Activated naive CD8-positive, alpha-beta T cell treated with anti-CD3 and anti-CD28 coated beads, Interleukin-2, amount 10 ng/mL, durations not matched to agents 7 days and 5 days (primary cell): ENCODE measurements around the gene FBLN1. TPM values are rescaled to one million over a fixed set of nuclear protein-coding genes. Genes with fewer than 3 reads are reported as not detected.

Experiments used
- ATAC-seq: fragments of 150-1000 bp; cut with Tn5 transposase; one replicate; pipeline ENCODE4 v1.10.0; 2021; ENCODE audit warnings: low read depth, moderate library complexity
- POLR2A ChIA-PET: fragments of 350-600 bp; sonication (Branson Sonifier 250); formaldehyde crosslinking; loops from one replicate; lab custom pipeline; 2021; ENCODE audit warnings: antibody characterized with exemption; lab: Charles Lee
- DNase-seq: peaks from one replicate; pipeline ENCODE4 v3.0.0; 2021
- H3K27ac Mint-ChIP-seq: one replicate; pipeline ENCODE4 v1.8.0; 2022; ENCODE audit warnings: mild to moderate bottlenecking, mixed read lengths
- H3K27me3 Mint-ChIP-seq: one replicate; pipeline ENCODE4 v1.8.0; 2022; ENCODE audit warnings: mild to moderate bottlenecking, moderate library complexity, mixed read lengths
- H3K36me3 Mint-ChIP-seq: one replicate; pipeline ENCODE4 v1.8.0; 2021; ENCODE audit warnings: mild to moderate bottlenecking, mixed read lengths
- H3K4me1 Mint-ChIP-seq: one replicate; pipeline ENCODE4 v1.8.0; 2021; ENCODE audit warnings: mixed read lengths
- H3K4me3 Mint-ChIP-seq: one replicate; pipeline ENCODE4 v1.8.0; 2022; ENCODE audit warnings: mild to moderate bottlenecking, moderate library complexity, mixed read lengths
- H3K9me3 Mint-ChIP-seq: one replicate; pipeline ENCODE4 v1.8.0; 2021; ENCODE audit warnings: mixed read lengths
- total RNA-seq, 2 experiments: library from RNA; stranded (reverse); gene quantifications; one replicate each; pipeline ENCODE4 v1.2.3, GENCODE V29; 2021

The FBLN1 gene
- total RNA-seq, 2 experiments from 2014 or later: not detected

GRCh38 chr22:45631841-45632238 lies 129.2 kb downstream of the FBLN1 start:
- POLR2A ChIA-PET: no interaction called here
- Mint-ChIP-seq H3K27ac (no peak overlapping the region), H3K27me3 (peaks cover 42% of the 10 kb centered on the region), H3K4me3 (no peak overlapping the region), H3K9me3 (no peaks in the 10 kb centered on the region), H3K4me1 (no peaks in the 10 kb centered on the region), H3K36me3 (no peaks in the 10 kb centered on the region)
- ATAC-seq (no peak), DNase-seq (no peak)

- Mint-ChIP-seq H3K27ac (no peak overlapping the region), H3K9me3 (no peaks in the 10 kb centered on the region), H3K36me3 (no peaks in the 10 kb centered on the region), H3K4me1 (no peaks in the 10 kb centered on the region), H3K4me3 (no peak overlapping the region), H3K27me3 (peaks cover 52% of the 10 kb centered on the region)
- ATAC-seq: no peak
- POLR2A ChIA-PET: no interaction called here
- DNase-seq: no peak
Measured at GRCh38 chr22:45632791-45633515, 130.3 kb downstream of the FBLN1 start.

- Mint-ChIP-seq H3K27me3 (peaks cover 63% of the 10 kb centered on the region), H3K27ac (no peak overlapping the region), H3K4me3 (no peak overlapping the region), H3K36me3 (no peaks in the 10 kb centered on the region), H3K9me3 (no peaks in the 10 kb centered on the region), H3K4me1 (peaks cover 16% of the 10 kb centered on the region)
- DNase-seq (no peak), ATAC-seq (no peak)
- POLR2A ChIA-PET: no interaction called here
Measured at GRCh38 chr22:45636683-45637082, 134.0 kb downstream of the FBLN1 start.

GRCh38 chr22:45638197-45638596 lies 135.5 kb downstream of the FBLN1 start:
- H3K27me3 Mint-ChIP-seq: peaks cover 64% of the 10 kb centered on the region
- DNase-seq: no peak
- no peaks in the 10 kb centered on the region for H3K36me3 Mint-ChIP-seq
- POLR2A ChIA-PET: interaction anchor here (0.9 kb wide), 1 partner anchor 20 kb away, joined by 3 read pairs; no protein-coding TSS in a partner anchor
- ATAC-seq: no peak
- no peak overlapping the region for H3K4me3 Mint-ChIP-seq
- peaks cover 23% of the 10 kb centered on the region for H3K4me1 Mint-ChIP-seq
- no peaks in the 10 kb centered on the region for H3K9me3 Mint-ChIP-seq
- no peak overlapping the region for H3K27ac Mint-ChIP-seq

GRCh38 chr22:45638834-45639746 lies 136.4 kb downstream of the FBLN1 start:
- Mint-ChIP-seq H3K27ac (peak overlapping the region; percentile 30), H3K4me3 (peak overlapping the region; percentile 43), H3K27me3 (peaks cover 62% of the 10 kb centered on the region), H3K9me3 (no peaks in the 10 kb centered on the region), H3K36me3 (no peaks in the 10 kb centered on the region), H3K4me1 (peaks cover 24% of the 10 kb centered on the region)
- DNase-seq: no peak
- POLR2A ChIA-PET: no interaction called here
- ATAC-seq: no peak

DNA sequence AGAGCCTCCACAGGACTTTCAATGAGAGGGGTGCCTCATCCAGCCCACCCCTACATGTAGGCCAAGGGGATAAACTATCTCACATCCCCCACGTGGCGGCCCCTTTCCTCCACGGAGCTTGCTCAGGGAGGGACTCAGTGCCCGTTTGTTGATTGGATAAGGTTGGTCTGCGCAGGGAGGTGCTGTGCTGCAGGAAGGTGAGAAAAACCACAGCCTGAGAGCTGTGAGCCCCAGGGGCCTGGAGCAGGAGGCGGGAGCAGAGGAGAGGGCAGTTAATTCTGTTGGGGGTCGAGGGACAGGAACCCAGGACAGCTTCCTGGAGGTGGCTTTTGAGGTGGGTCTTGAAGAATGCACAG lies 137.0 kb downstream of the FBLN1 start:
- DNase-seq (no peak), ATAC-seq (peak; percentile 59)
- Mint-ChIP-seq H3K27me3 (peaks cover 66% of the 10 kb centered on the region), H3K36me3 (no peaks in the 10 kb centered on the region), H3K4me3 (peak overlapping the region; percentile 43), H3K4me1 (peaks cover 24% of the 10 kb centered on the region), H3K27ac (peak overlapping the region; percentile 42), H3K9me3 (no peaks in the 10 kb centered on the region)
- POLR2A ChIA-PET: no interaction called here

- DNase-seq: no peak
- Mint-ChIP-seq H3K27ac (no peak overlapping the region), H3K27me3 (peaks cover 66% of the 10 kb centered on the region), H3K9me3 (no peaks in the 10 kb centered on the region), H3K36me3 (no peaks in the 10 kb centered on the region), H3K4me1 (peaks cover 24% of the 10 kb centered on the region), H3K4me3 (no peak overlapping the region)
- POLR2A ChIA-PET: no interaction called here
- peak; percentile 29 for ATAC-seq
Measured at GRCh38 chr22:45640291-45640940, 137.7 kb downstream of the FBLN1 start.

GRCh38 chr22:45640941-45641621 lies 138.4 kb downstream of the FBLN1 start:
- no peaks in the 10 kb centered on the region for H3K36me3 Mint-ChIP-seq
- H3K9me3 Mint-ChIP-seq: no peaks in the 10 kb centered on the region
- ATAC-seq: no peak
- no peak overlapping the region for H3K4me3 Mint-ChIP-seq
- no peak for DNase-seq
- peaks cover 67% of the 10 kb centered on the region for H3K27me3 Mint-ChIP-seq
- no peak overlapping the region for H3K27ac Mint-ChIP-seq
- POLR2A ChIA-PET: no interaction called here
- peaks cover 28% of the 10 kb centered on the region for H3K4me1 Mint-ChIP-seq

DNA sequence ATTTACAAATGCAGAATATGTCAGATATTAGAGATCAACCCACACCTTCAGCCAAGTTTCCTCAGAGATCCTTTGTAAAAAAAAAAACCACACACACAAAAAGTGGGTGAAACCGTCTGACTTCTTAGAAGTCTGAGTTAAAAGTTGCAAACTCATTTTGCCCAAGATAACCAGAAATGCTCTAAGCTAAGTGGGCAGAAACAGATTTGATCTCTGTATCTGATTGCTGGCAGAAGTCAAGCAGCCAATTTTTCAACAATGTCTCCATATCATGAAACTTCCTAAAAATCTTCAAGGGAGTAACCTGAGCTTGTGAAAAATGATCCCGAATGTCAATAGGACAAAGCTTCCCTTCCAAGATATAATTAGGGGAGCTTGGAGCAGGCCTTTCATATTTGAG lies 140.3 kb downstream of the FBLN1 start:
- no peak for ATAC-seq
- Mint-ChIP-seq H3K36me3 (no peaks in the 10 kb centered on the region), H3K4me3 (no peak overlapping the region), H3K27me3 (peaks cover 55% of the 10 kb centered on the region), H3K9me3 (no peaks in the 10 kb centered on the region), H3K4me1 (peaks cover 30% of the 10 kb centered on the region), H3K27ac (no peak overlapping the region)
- POLR2A ChIA-PET: no interaction called here
- no peak for DNase-seq

GRCh38 chr22:45644714-45645113 lies 142.0 kb downstream of the FBLN1 start:
- Mint-ChIP-seq H3K4me1 (peaks cover 26% of the 10 kb centered on the region), H3K4me3 (no peak overlapping the region), H3K9me3 (no peaks in the 10 kb centered on the region), H3K36me3 (no peaks in the 10 kb centered on the region), H3K27ac (no peak overlapping the region), H3K27me3 (peaks cover 43% of the 10 kb centered on the region)
- ATAC-seq (no peak), DNase-seq (no peak)
- POLR2A ChIA-PET: no interaction called here

GRCh38 chr22:45645150-45645525 lies 142.5 kb downstream of the FBLN1 start:
- POLR2A ChIA-PET: no interaction called here
- Mint-ChIP-seq H3K27ac (no peak overlapping the region), H3K9me3 (no peaks in the 10 kb centered on the region), H3K4me3 (no peak overlapping the region), H3K27me3 (peaks cover 38% of the 10 kb centered on the region), H3K4me1 (peaks cover 21% of the 10 kb centered on the region), H3K36me3 (no peaks in the 10 kb centered on the region)
- ATAC-seq (no peak), DNase-seq (no peak)

DNA sequence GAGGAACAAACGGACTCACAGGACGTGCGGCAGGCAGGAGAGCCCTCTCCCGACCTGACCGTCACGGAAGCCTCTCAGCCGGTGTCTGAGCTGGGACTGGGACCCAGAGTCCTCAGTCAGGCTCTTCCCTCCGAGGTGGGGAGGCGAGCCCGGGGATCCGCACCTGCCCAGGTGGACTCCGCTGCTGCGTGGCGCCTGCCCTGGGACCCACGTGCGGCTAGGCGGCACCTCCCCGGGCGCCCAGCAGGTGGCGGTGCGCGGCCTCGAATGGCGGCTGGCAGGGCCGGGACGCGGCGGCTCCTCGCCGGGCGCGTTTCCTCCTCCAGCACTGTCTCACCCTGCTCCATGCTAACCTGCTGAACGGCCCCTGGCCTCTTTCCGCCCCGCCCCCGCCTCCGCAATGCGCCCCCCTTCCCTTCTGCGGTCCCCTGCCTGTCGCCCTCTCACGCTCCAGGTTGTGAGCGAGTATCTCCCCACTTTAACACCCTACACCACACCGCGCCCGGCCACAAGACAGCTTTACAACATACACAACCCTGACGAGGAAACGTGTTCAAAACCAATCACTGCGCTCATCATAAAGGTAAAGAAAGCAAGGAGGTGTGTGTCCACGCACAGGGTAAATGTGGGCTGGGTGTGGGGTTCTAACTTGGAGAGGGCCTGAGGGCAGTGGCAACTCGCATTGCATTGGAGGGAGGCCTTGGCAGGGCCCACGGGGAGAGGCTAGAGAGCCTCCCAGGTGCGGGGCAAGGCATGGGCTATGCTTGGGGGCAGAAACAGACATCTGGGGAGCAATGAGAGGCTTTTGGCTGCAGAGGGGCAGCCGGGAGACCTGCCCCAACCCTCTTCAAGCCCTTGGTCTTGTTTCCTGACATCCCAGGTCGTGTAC lies 143.1 kb downstream of the FBLN1 start:
- H3K4me1 Mint-ChIP-seq: peaks cover 19% of the 10 kb centered on the region
- peak; percentile 94 for ATAC-seq
- H3K27ac Mint-ChIP-seq: peak overlapping the region; percentile 45
- peaks cover 36% of the 10 kb centered on the region for H3K27me3 Mint-ChIP-seq
- H3K36me3 Mint-ChIP-seq: no peaks in the 10 kb centered on the region
- peak; percentile 91 for DNase-seq
- POLR2A ChIA-PET: no interaction called here
- H3K4me3 Mint-ChIP-seq: peak overlapping the region; percentile 72
- H3K9me3 Mint-ChIP-seq: no peaks in the 10 kb centered on the region
